Stomach (tissue), 4 donors: ENCODE results near the gene CLEC4F.

ENCODE experiments used
- CTCF ChIP-seq, 7 experiments: fragments of 450-650 bp in 4 of 7; fragments of 200-600 bp in 3 of 7; sonication (generic) in 3 of 7; IDR thresholded peaks; one replicate each; pipeline ENCODE4 v1.5.1; 2016 to 2019; ENCODE audit warnings: antibody characterized with exemption in 7 of 7, control low read depth in 2 of 7, mild to moderate bottlenecking in 1 of 7
- EP300 ChIP-seq: sonication (generic); formaldehyde crosslinking; IDR thresholded peaks from one replicate; pipeline ENCODE4 v1.6.1; 2017; ENCODE audit warnings: antibody characterized with exemption
- POLR2A ChIP-seq, 4 donors: fragments of 450-650 bp; IDR thresholded peaks; one replicate each; pipeline ENCODE4 v1.6.1; 2016; ENCODE audit warnings: antibody characterized with exemption in 4 of 4, control low read depth in 2 of 4, mild to moderate bottlenecking in 1 of 4, moderate library complexity in 1 of 4

GRCh38 chr2:70789304-70790135 lies 30.9 kb downstream of the CLEC4F start:
- TF ChIP-seq CTCF (IDR thresholded peaks at IDR 0.05), result peak in 4 of 7 experiments; percentile 21 to 37 (median 31)
- TF ChIP-seq EP300, result no peak
- no peak for TF ChIP-seq POLR2A (IDR thresholded peaks at IDR 0.05)
